Measurements from ENCODE around the gene WDFY2.

DNA sequence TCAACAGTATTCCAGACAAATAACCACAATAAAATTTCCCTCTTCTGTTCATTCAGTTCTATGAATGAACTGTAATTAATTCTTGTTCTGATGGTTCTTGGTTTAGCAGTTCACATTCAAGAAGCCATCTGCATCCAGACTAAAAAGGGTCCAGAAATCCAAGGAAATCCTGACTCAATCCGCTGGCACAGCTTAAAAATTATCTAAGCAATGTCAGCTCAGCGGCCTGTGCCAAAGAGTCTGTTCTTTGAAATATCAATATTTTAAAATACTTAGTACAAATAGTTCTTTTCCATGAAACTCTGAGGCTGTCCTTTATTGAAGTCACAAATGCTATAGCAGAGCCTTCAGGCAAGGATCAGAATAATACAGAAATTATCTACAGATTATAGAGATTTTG, 162.5 kb downstream of the WDFY2 start:
- TF ChIP-seq, protein P1, sequence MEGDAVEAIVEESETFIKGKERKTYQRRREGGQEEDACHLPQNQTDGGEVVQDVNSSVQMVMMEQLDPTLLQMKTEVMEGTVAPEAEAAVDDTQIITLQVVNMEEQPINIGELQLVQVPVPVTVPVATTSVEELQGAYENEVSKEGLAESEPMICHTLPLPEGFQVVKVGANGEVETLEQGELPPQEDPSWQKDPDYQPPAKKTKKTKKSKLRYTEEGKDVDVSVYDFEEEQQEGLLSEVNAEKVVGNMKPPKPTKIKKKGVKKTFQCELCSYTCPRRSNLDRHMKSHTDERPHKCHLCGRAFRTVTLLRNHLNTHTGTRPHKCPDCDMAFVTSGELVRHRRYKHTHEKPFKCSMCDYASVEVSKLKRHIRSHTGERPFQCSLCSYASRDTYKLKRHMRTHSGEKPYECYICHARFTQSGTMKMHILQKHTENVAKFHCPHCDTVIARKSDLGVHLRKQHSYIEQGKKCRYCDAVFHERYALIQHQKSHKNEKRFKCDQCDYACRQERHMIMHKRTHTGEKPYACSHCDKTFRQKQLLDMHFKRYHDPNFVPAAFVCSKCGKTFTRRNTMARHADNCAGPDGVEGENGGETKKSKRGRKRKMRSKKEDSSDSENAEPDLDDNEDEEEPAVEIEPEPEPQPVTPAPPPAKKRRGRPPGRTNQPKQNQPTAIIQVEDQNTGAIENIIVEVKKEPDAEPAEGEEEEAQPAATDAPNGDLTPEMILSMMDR (conservative IDR thresholded peaks at IDR 0.05; ENCODE audit: low read depth, low read length) = no peak
- no peak for TF ChIP-seq EZH2phosphoT487 (IDR thresholded peaks at IDR 0.05; ENCODE audit: borderline replicate concordance, low read length)

All from PC-3 (cell line).